Colonic mucosa (tissue), 4 donors: ENCODE measurements around the gene SCUBE2. TPM values are rescaled to one million over a fixed set of nuclear protein-coding genes. Genes with fewer than 3 reads are reported as not detected.
"Not testable (repeated sequence)": the region's sequence is repeated elsewhere in the genome, so short reads cannot be mapped to it uniquely, and the experiment has no call there.

Experiments
- DNase-seq: peaks from one replicate; pipeline ENCODE4 v3.0.0-alpha.2; 2020
- H3K27ac ChIP-seq: fragments of 200-600 bp; one replicate; pipeline ENCODE4 v1.8.0; 2021
- H3K27me3 ChIP-seq: fragments of 200-600 bp; one replicate; pipeline ENCODE4 v1.8.0; 2021
- H3K36me3 ChIP-seq: fragments of 200-600 bp; one replicate; pipeline ENCODE4 v1.8.0; 2021
- H3K4me1 ChIP-seq: fragments of 200-600 bp; one replicate; pipeline ENCODE4 v1.8.0; 2021; ENCODE audit warnings: mild to moderate bottlenecking
- H3K4me3 ChIP-seq: fragments of 200-600 bp; one replicate; pipeline ENCODE4 v1.8.0; 2021
- H3K9ac ChIP-seq, 2 donors: one replicate each; pipeline ENCODE4 v1.7.0; 2013; ENCODE audit warnings: control low read depth in 2 of 2, low read depth in 2 of 2, low read length in 2 of 2
- H3K9me3 ChIP-seq: fragments of 200-600 bp; one replicate; pipeline ENCODE4 v1.8.0; 2021
- intact Hi-C: fragments of 100-400 bp; cut with DNase I; formaldehyde crosslinking; loops from one replicate; pipeline ENCODE4 v1.14.1; 2022
- total RNA-seq, 2 donors: library from RNA; stranded (reverse); fragmentation: NEBNext Ultra II Directional in 1 of 2; extraction: Animal tissue kit (Norgen Biotek cat#: 25700) in 1 of 2; gene quantifications; one replicate each; pipeline ENCODE4 v1.2.1, GENCODE V29; 2021
- TF ChIP-seq, protein P1 (sequence below): fragments of 200-600 bp; IDR thresholded peaks from one replicate; pipeline ENCODE4 v1.8.0; 2022; ENCODE audit warnings: antibody characterized with exemption, mild to moderate bottlenecking
- donor health status: healthy.
- donor health status: DM: no; HTN: no; CAD: no.
- donor health status: DM: no; HTN: no; CAD: no.

SCUBE2 gene
- total RNA-seq, 2 donors from 2014 or later: 2.5 to 7.5 TPM

GRCh38 chr11:8985462-8985861 lies 105.9 kb downstream of the SCUBE2 start:
- H3K27ac ChIP-seq: no peak overlapping the region
- intact Hi-C loops: no loop called here
- TF ChIP-seq, protein P1, sequence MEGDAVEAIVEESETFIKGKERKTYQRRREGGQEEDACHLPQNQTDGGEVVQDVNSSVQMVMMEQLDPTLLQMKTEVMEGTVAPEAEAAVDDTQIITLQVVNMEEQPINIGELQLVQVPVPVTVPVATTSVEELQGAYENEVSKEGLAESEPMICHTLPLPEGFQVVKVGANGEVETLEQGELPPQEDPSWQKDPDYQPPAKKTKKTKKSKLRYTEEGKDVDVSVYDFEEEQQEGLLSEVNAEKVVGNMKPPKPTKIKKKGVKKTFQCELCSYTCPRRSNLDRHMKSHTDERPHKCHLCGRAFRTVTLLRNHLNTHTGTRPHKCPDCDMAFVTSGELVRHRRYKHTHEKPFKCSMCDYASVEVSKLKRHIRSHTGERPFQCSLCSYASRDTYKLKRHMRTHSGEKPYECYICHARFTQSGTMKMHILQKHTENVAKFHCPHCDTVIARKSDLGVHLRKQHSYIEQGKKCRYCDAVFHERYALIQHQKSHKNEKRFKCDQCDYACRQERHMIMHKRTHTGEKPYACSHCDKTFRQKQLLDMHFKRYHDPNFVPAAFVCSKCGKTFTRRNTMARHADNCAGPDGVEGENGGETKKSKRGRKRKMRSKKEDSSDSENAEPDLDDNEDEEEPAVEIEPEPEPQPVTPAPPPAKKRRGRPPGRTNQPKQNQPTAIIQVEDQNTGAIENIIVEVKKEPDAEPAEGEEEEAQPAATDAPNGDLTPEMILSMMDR: no peak
- no peaks in the 10 kb centered on the region for H3K36me3 ChIP-seq
- H3K27me3 ChIP-seq: no peaks in the 10 kb centered on the region
- H3K4me1 ChIP-seq: no peaks in the 10 kb centered on the region
- no peak for DNase-seq
- H3K4me3 ChIP-seq: no peak overlapping the region
- no peak overlapping the region for H3K9ac ChIP-seq
- H3K9me3 ChIP-seq: no peaks in the 10 kb centered on the region

DNA sequence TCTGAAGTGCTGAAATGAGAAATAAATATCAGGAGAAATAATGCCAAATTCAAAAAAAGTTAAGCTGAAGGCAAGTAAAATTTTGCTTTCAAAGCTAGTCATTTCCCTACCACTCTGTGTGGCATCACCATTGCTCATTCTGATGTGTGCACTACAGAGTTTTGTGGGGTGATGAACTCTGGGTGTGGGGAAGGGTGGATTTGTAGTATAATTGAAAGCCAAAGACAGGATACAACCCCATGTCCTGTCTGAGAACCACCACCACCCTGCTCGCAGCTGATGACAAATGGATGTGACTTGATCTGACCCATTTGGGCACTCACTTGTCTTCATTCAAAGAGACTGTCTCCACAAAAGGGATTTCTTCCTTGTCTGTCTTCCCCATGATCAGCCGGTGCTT lies 107.8 kb downstream of the SCUBE2 start:
- H3K36me3 ChIP-seq: no peaks in the 10 kb centered on the region
- H3K9ac ChIP-seq: no peak overlapping the region
- H3K27ac ChIP-seq: no peak overlapping the region
- no peak overlapping the region for H3K4me3 ChIP-seq
- H3K27me3 ChIP-seq: no peaks in the 10 kb centered on the region
- intact Hi-C loops: no loop called here
- DNase-seq: no peak
- H3K4me1 ChIP-seq: no peaks in the 10 kb centered on the region
- TF ChIP-seq, protein P1: no peak
- no peaks in the 10 kb centered on the region for H3K9me3 ChIP-seq

- Histone ChIP-seq H3K4me1 (no peaks in the 10 kb centered on the region), H3K9ac (no peak overlapping the region), H3K4me3 (no peak overlapping the region), H3K9me3 (no peaks in the 10 kb centered on the region), H3K27ac (no peak overlapping the region), H3K36me3 (no peaks in the 10 kb centered on the region), H3K27me3 (no peaks in the 10 kb centered on the region)
- TF ChIP-seq, protein P1: no peak
- intact Hi-C loops: no loop called here
- no peak for DNase-seq
Measured at GRCh38 chr11:8980485-8980884, 110.9 kb downstream of the SCUBE2 start.

DNA sequence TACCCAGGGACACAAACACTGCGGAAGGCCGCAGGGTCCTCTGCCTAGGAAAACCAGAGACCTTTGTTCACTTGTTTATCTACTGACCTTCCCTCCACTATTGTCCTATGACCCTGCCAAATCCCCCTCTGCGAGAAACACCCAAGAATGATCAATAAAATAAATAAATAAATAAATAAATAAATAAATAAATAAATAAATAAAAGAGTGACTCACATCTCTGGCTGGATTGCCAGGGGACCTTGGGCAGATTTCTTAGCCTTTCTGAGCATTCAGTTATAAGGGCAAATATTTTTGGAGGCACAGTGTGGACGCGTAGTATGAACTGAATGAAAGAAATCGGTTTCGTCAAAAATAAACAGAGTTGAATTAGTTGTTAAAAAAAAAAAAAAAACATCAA lies 112.0 kb downstream of the SCUBE2 start:
- intact Hi-C loops: not testable (repeated sequence)

DNA sequence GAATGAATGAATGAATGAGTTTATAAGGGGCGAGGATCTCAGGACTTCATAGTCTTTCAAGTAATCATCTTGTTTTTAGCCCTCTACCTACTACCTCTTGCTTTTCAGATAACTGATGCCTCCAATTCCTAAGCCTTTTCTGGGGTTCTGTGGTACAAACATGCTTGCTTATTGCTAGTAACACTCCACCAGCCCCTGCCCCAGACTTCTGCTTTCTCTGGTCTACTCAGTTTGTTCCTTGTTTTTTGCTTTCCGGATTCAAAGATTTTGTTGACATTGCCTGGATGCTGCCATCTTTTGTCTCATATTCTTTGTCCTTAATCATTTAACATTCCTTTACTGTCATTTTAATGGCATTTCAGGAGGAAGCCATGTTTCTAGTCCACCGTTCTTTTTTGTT lies 118.3 kb downstream of the SCUBE2 start:
- no peak overlapping the region for H3K4me3 ChIP-seq

More for the DNA sequence above, 112.0 kb downstream of the SCUBE2 start:
- not testable (repeated sequence) for H3K27me3 ChIP-seq, DNase-seq, H3K4me3 ChIP-seq, H3K9ac ChIP-seq, H3K27ac ChIP-seq, H3K9me3 ChIP-seq, H3K4me1 ChIP-seq, H3K36me3 ChIP-seq

GRCh38 chr11:8971924-8972316 lies 119.5 kb downstream of the SCUBE2 start:
- Histone ChIP-seq H3K9me3 (no peaks in the 10 kb centered on the region), H3K36me3 (no peaks in the 10 kb centered on the region), H3K4me3 (no peak overlapping the region), H3K9ac (no peak overlapping the region), H3K27me3 (no peaks in the 10 kb centered on the region), H3K27ac (no peak overlapping the region), H3K4me1 (no peaks in the 10 kb centered on the region)
- no peak for DNase-seq
- intact Hi-C loops: no loop called here
- TF ChIP-seq, protein P1: no peak

More for the DNA sequence above, 118.3 kb downstream of the SCUBE2 start:
- Histone ChIP-seq H3K27me3 (no peaks in the 10 kb centered on the region), H3K9me3 (no peaks in the 10 kb centered on the region), H3K9ac (no peak overlapping the region), H3K36me3 (no peaks in the 10 kb centered on the region), H3K27ac (no peak overlapping the region), H3K4me1 (no peaks in the 10 kb centered on the region)
- TF ChIP-seq, protein P1: no peak
- intact Hi-C loops: no loop called here
- DNase-seq: no peak
